DND-41 (cell line): ENCODE results near the gene DLAT.
"Not testable (repeated sequence)": the region's sequence is repeated elsewhere in the genome, so short reads cannot be mapped to it uniquely, and the experiment has no call there.

Experiments
- EZH2 ChIP-seq: IDR thresholded peaks from 3 replicates; pipeline ENCODE4 v1.6.1; 2012; ENCODE audit warnings: borderline replicate concordance, low read depth, mild to moderate bottlenecking, moderate library complexity, low read length, inconsistent platforms; ENCODE audit not compliant: severe bottlenecking
- TF ChIP-seq, protein P1 (sequence below): IDR thresholded peaks from 2 replicates; pipeline ENCODE4 v1.5.1; 2012; ENCODE audit warnings: borderline replicate concordance, low read length, moderate library complexity, mild to moderate bottlenecking; ENCODE audit not compliant: poor library complexity, severe bottlenecking; ENCODE audit errors: extremely low read depth

DNA sequence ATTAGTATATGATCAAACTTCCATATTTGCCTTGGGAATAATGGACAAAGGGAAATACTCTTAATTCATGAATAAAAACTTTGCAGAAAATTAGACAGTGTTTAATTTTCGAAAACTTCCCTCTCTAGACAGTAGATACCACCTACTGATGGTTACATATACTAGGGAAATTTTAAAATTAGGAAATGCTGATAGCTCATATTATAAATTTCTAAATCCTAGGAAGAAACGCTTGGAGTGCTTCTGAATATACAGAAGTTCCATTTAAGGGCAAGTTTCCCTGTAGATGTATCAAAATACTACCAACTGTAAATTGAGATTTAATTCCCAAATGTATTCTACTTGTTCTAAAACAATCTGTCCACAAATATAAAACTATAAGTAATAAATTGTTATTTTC, 70.1 kb downstream of the DLAT start:
- TF ChIP-seq, protein P1, sequence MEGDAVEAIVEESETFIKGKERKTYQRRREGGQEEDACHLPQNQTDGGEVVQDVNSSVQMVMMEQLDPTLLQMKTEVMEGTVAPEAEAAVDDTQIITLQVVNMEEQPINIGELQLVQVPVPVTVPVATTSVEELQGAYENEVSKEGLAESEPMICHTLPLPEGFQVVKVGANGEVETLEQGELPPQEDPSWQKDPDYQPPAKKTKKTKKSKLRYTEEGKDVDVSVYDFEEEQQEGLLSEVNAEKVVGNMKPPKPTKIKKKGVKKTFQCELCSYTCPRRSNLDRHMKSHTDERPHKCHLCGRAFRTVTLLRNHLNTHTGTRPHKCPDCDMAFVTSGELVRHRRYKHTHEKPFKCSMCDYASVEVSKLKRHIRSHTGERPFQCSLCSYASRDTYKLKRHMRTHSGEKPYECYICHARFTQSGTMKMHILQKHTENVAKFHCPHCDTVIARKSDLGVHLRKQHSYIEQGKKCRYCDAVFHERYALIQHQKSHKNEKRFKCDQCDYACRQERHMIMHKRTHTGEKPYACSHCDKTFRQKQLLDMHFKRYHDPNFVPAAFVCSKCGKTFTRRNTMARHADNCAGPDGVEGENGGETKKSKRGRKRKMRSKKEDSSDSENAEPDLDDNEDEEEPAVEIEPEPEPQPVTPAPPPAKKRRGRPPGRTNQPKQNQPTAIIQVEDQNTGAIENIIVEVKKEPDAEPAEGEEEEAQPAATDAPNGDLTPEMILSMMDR: not testable (repeated sequence)
- not testable (repeated sequence) for TF ChIP-seq EZH2
